Epithelial cell of esophagus (primary cell): ENCODE results near the gene ERAL1.
"Not testable (repeated sequence)": the region's sequence is repeated elsewhere in the genome, so short reads cannot be mapped to it uniquely, and the experiment has no call there.

Source experiments
- DNase-seq: peaks from one replicate; pipeline ENCODE4 v3.0.0; 2010; ENCODE audit warnings: low read depth
- H3K4me3 ChIP-seq: 2 replicates; pipeline ENCODE4 v1.5.1; 2011; ENCODE audit warnings: mild to moderate bottlenecking, low read length, control low read depth
- CTCF ChIP-seq: IDR thresholded peaks from 2 replicates; pipeline ENCODE4 v1.5.1; 2011; ENCODE audit warnings: low read depth, mild to moderate bottlenecking, low read length, control low read depth, inconsistent platforms; ENCODE audit not compliant: insufficient read depth; ENCODE audit errors: missing control alignments

Gene ERAL1

GRCh38 chr17:28900986-28901726 is 46.3 kb downstream of the ERAL1 start:
- DNase-seq, result no peak
- no peak overlapping the region for H3K4me3 ChIP-seq
- no peak for TF ChIP-seq CTCF

- peak overlapping the region; percentile 61 for H3K4me3 ChIP-seq
- peak; percentile 18 for DNase-seq
- TF ChIP-seq CTCF, result no peak
These were observed 47.3 kb downstream of the ERAL1 start for GRCh38 chr17:28901866-28902818.

- peak; percentile 62 for TF ChIP-seq CTCF
- DNase-seq, result peak; percentile 96
- peak within 1 kb of the TSS; percentile 61 for H3K4me3 ChIP-seq
These were observed 48.2 kb downstream of the ERAL1 start, which contains the start of gene DHRS13 for GRCh38 chr17:28902819-28903545. Gene DHRS13 (minus strand): TSS chr17:28903079. CDS start chr17:28902944, 135 bp downstream.

GRCh38 chr17:28903546-28903841 is 48.7 kb downstream of the ERAL1 start:
- H3K4me3 ChIP-seq, DNase-seq: not testable (repeated sequence)

GRCh38 chr17:28904800-28905199 is 50.0 kb downstream of the ERAL1 start:
- DNase-seq, result peak; percentile 26
- no peak overlapping the region for H3K4me3 ChIP-seq
- TF ChIP-seq CTCF, result no peak

GRCh38 chr17:28906276-28906675 is 51.5 kb downstream of the ERAL1 start:
- TF ChIP-seq CTCF, result no peak
- DNase-seq, result no peak
- no peak overlapping the region for H3K4me3 ChIP-seq
